Uterus (tissue), 2 donors: ENCODE data around the gene NCKAP1.

Experiments
- POLR2A ChIP-seq, 2 donors: fragments of 450-650 bp; IDR thresholded peaks; one replicate each; pipeline ENCODE4 v1.6.1; 2016; ENCODE audit warnings: antibody characterized with exemption in 2 of 2, mild to moderate bottlenecking in 1 of 2, moderate library complexity in 1 of 2
- TF ChIP-seq, protein P1 (sequence below), 4 experiments: fragments of 200-600 bp in 2 of 4; fragments of 450-650 bp in 2 of 4; sonication (generic) in 2 of 4; IDR thresholded peaks; one replicate each; pipeline ENCODE4 v1.5.1; 2016 to 2019; ENCODE audit warnings: antibody characterized with exemption in 4 of 4, mild to moderate bottlenecking in 2 of 4, moderate library complexity in 1 of 4

DNA sequence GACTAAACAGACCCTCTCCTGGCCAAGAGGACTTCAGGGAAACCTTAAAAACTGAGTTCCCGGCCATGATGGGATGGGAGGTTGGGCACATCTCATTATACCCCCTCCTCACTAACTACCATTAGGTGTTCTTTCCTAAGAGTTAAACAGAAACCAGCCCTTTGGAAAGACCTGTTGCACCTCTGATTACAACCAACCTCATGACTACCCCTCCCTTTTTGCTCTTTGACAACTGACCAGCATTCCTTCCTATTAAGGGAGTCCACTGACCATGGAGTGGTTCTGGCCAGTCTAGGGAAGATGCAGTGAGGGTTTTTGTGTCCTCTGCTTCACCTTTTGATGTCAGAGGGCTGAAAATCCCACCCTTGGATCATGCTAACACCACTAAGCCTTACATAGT is 127.3 kb downstream of the NCKAP1 start:
- TF ChIP-seq, protein P1, sequence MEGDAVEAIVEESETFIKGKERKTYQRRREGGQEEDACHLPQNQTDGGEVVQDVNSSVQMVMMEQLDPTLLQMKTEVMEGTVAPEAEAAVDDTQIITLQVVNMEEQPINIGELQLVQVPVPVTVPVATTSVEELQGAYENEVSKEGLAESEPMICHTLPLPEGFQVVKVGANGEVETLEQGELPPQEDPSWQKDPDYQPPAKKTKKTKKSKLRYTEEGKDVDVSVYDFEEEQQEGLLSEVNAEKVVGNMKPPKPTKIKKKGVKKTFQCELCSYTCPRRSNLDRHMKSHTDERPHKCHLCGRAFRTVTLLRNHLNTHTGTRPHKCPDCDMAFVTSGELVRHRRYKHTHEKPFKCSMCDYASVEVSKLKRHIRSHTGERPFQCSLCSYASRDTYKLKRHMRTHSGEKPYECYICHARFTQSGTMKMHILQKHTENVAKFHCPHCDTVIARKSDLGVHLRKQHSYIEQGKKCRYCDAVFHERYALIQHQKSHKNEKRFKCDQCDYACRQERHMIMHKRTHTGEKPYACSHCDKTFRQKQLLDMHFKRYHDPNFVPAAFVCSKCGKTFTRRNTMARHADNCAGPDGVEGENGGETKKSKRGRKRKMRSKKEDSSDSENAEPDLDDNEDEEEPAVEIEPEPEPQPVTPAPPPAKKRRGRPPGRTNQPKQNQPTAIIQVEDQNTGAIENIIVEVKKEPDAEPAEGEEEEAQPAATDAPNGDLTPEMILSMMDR (IDR thresholded peaks at IDR 0.05), result no peak
- TF ChIP-seq POLR2A (IDR thresholded peaks at IDR 0.05), result no peak
